HEK293T (cell line): ENCODE data around the gene ADAMTS5.

ENCODE experiments used
- BHLHE40 ChIP-seq: fragments of 450-650 bp; IDR thresholded peaks from 2 replicates; pipeline ENCODE4 v1.6.1; 2016; ENCODE audit warnings: mild to moderate bottlenecking, moderate library complexity, borderline replicate concordance
- ELF4 ChIP-seq: fragments of 450-650 bp; IDR thresholded peaks from 2 replicates; pipeline ENCODE4 v1.6.1; 2017; ENCODE audit warnings: antibody characterized with exemption
- FOXA1 ChIP-seq: fragments of 450-650 bp; IDR thresholded peaks from 2 replicates; pipeline ENCODE4 v1.6.1; 2016; ENCODE audit warnings: mild to moderate bottlenecking
- FOXM1 ChIP-seq: fragments of 450-650 bp; IDR thresholded peaks from 2 replicates; pipeline ENCODE4 v1.6.1; 2017; ENCODE audit warnings: mild to moderate bottlenecking, borderline replicate concordance
- HDGF ChIP-seq: fragments of 450-650 bp; IDR thresholded peaks from 2 replicates; pipeline ENCODE4 v1.6.1; 2017; ENCODE audit warnings: antibody characterized with exemption, borderline replicate concordance

DNA sequence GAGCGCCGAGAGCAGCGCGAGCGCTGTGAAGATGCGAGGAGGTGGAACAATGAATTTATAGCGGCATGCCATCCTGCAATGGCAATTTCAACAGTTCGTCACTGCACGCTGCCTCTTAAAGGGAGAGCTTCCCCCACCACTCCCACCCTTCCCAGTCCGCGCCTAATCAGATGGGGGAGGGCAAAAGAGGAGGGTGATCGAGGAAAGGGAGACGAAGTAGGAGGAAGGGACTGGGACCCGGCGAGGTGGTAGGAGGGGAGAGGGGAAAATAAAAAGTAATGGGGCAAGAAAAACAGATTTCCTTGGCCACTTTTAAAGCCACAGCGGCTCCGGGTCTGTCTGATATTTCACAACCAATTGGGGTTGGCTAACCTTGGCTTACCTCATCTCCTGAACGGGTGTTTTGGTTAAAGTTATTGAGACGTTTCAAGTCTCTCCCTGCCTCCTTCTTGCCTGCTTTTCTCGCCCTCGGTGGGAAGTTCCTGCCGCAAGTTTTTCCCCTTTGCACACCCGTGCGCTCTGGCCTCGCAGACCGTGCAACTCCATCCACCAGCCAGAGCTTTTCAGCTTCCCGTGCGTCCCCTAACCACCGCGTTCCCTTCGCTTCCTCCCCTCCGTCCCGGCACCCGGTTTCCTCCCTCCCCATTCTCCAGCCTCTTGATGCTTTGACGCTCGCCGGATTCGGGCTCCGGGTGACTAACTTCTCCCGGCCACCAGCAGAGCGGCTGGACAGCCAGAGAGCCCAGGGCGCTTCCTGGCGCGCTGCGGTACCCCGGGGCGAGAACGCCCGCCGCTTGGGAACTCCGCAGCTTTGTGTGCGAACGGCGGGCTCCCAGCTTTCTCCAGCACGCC is at the start of gene ADAMTS5:
- no peak for TF ChIP-seq ELF4
- TF ChIP-seq FOXA1: no peak
- no peak for TF ChIP-seq BHLHE40
- no peak for TF ChIP-seq FOXM1
- no peak for TF ChIP-seq HDGF
